Mononuclear cell (primary cell): ENCODE measurements around the gene CRIP1. TPM values are rescaled to one million over a fixed set of nuclear protein-coding genes. Genes with fewer than 3 reads are reported as not detected.
A peak's percentile ranks its signal among the peaks of the same experiment; 100 is the strongest.

Source experiments
- H3K27me3 ChIP-seq: 2 replicates; pipeline ENCODE4 v1.6.0; 2011; ENCODE audit warnings: low read length, control low read depth; ENCODE audit not compliant: insufficient read depth
- H3K4me1 ChIP-seq: 2 replicates; pipeline ENCODE4 v1.5.1; 2011; ENCODE audit warnings: mild to moderate bottlenecking, low read length, control low read depth; ENCODE audit not compliant: insufficient read depth
- H3K4me3 ChIP-seq: 2 replicates; pipeline ENCODE4 v1.5.1; 2011; ENCODE audit warnings: mild to moderate bottlenecking, low read length, moderate library complexity
- H3K9me3 ChIP-seq: 2 replicates; pipeline ENCODE4 v1.5.1; 2011; ENCODE audit warnings: low read depth, mild to moderate bottlenecking, control low read depth, low read length
- total RNA-seq: library from RNA; depleted of rRNA; stranded (reverse); fragments of >200 nt; gene quantifications from one replicate; pipeline ENCODE4 v1.2.3, GENCODE V29; 2012

The CRIP1 gene
- total RNA-seq, 1 donor: 88.2 TPM

DNA sequence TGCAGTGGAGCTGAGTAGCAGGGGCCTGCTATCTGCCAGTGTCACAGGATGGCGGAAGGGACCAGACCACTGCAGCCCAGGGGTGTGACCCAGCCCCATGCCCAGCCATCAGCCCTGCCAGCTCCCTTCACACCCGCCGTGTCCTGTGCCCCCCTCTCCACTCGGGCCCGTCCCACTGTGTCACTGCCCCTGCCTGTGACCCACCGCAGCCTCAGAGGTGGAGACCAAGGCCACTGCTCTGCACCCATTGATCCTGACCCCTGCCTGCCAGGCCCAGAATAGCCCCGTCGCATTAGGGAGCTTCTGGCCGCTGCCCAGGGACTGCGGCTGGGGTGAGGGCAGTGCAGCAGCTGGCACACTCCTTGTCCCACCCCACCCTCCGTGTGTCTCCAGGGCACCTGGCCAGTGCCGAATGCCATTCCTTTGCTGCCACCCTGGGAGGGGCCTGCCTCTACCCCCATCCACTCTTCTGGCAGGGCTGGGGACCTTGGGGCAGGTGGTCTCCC, 14.1 kb upstream of the CRIP1 start:
- no peaks in the 10 kb centered on the region for H3K9me3 ChIP-seq
- H3K4me3 ChIP-seq: no peak overlapping the region
- peaks cover 23% of the 10 kb centered on the region for H3K27me3 ChIP-seq
- H3K4me1 ChIP-seq: peaks cover 36% of the 10 kb centered on the region

DNA sequence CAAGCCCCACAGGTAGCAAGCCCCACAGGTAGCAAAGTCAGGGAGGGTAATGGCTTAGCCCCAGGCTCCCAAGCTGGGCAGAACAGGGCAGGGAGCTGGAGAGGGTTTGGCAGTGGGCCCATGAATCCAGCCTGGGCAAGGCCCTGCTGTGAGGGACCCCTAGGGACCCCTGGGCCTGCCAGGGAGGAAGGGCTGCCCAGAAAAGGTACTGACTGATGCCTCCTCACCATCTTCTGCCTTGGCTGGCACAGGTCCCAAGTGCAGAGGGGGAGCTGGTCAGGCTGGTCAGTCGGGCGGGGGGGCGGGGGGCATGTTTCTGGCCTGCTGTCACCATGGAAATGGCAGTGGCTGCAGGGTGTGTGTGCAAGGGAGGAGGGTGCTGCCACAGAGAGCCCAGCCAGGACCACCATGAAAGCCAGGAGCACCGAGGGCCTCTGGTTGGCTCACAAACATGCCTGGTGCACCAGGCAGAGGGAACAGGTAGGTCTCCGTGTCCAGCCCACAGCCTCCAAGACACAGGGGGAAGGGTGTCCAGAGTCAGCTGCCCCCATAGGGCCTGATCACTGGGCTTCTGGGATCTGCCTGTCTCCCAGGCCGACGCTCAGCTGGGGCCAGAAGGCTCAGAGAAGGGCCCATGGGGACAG, 13.5 kb upstream of the CRIP1 start:
- Histone ChIP-seq H3K9me3 (no peaks in the 10 kb centered on the region), H3K4me1 (peaks cover 36% of the 10 kb centered on the region), H3K27me3 (peaks cover 23% of the 10 kb centered on the region), H3K4me3 (no peak overlapping the region)

- Histone ChIP-seq H3K27me3 (peaks cover 23% of the 10 kb centered on the region), H3K4me3 (peak overlapping the region; percentile 32), H3K9me3 (no peaks in the 10 kb centered on the region), H3K4me1 (peaks cover 36% of the 10 kb centered on the region)
Observed at GRCh38 chr14:105473677-105474482, 12.8 kb upstream of the CRIP1 start.

DNA sequence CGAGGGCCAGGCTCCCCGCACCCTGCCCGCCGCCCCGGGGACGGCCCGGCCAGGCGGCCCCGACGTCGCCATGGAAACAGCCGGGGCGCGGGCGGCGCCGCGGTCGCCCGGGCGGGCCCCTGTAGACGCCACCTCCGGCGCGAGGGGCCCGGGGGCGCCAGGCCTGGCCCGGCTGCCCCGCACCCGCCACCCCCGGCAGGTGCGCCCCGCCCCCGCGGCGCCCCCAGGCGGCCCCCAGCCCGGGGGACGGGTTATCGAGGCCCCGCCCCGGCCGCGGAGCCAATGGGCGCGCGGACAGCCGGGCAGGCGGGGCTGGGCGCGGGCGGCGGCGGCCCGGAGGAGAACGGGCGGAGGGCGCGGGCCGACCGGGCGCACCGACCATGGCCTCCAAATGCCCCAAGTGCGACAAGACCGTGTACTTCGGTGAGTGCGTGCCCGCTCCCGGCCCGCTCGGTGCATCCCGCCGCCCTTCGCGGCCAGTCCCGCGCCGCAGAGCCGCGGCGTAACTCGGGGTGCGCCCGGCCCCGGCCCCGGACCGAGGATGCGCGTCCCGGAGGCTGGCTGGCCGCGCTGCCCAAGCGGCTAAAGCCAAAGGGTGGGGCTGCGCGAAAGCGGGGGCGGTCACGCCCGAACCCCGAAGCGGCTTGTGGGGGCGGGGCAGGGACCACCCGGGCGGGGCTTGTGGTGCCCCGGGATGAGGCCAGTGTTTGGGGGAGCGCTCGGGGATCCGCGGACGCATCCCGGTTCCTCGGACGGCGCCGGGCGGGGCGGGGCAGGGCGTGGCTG, 12.0 kb upstream of the CRIP1 start, which contains the start of gene CRIP2:
Gene CRIP2, plus strand, starts transcription at position 339 of the 786 bp plus-strand sequence. Its CDS starts 42 bp downstream, at position 381.
- Histone ChIP-seq H3K9me3 (no peaks in the 10 kb centered on the region), H3K4me3 (peak within 1 kb of the TSS; percentile 32), H3K27me3 (peaks cover 27% of the 10 kb centered on the region), H3K4me1 (peaks cover 36% of the 10 kb centered on the region)

DNA sequence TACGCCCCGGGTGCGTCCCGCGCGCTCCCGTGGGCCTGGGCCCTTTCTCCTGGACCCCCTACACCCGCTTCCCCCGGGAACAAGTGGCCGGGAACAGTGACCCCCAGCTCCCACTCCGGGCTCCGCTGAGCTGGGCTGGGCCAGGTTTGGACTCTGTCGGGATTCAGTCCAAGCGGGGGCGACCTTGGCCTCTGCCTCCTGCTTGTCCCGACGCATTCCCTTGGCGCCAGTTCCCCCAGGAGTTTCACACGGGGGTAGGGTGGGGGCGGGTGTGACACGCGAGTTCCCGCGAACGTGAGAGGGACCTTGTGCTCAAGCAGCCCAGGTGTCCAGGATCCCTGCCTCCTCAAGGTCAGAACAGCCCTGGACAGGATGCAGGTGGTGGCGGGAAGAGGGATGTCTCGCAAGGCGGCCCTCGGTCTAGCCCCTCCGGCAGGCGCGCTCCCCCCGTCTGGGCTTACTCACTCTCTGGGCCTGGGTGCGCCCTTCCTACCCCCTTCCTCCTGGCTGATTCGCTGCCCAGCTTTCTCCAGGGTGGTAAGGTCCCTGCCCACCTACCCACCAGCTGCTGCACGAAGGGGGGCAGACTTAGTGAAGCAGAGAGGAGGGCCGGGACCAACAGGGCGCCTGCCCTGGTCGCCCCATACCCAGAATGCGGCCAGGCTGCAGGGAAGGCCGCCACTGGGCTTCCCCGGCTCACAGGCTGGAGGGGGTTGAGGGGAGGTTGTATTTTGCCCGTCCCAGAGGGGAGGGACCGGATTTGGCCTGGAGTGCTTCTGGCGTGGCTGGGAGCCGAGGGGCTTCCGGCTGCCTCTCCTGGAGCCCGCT, 11.2 kb upstream of the CRIP1 start:
- Histone ChIP-seq H3K27me3 (peaks cover 30% of the 10 kb centered on the region), H3K4me1 (peaks cover 43% of the 10 kb centered on the region), H3K9me3 (no peaks in the 10 kb centered on the region), H3K4me3 (no peak overlapping the region)

- Histone ChIP-seq H3K4me3 (no peak overlapping the region), H3K9me3 (no peaks in the 10 kb centered on the region), H3K4me1 (peaks cover 51% of the 10 kb centered on the region), H3K27me3 (peaks cover 30% of the 10 kb centered on the region)
Observed at GRCh38 chr14:105476097-105476830, 10.4 kb upstream of the CRIP1 start.

GRCh38 chr14:105476831-105477659, 9.6 kb upstream of the CRIP1 start:
- H3K9me3 ChIP-seq: no peaks in the 10 kb centered on the region
- no peak overlapping the region for H3K4me3 ChIP-seq
- peaks cover 57% of the 10 kb centered on the region for H3K4me1 ChIP-seq
- H3K27me3 ChIP-seq: peaks cover 30% of the 10 kb centered on the region

DNA sequence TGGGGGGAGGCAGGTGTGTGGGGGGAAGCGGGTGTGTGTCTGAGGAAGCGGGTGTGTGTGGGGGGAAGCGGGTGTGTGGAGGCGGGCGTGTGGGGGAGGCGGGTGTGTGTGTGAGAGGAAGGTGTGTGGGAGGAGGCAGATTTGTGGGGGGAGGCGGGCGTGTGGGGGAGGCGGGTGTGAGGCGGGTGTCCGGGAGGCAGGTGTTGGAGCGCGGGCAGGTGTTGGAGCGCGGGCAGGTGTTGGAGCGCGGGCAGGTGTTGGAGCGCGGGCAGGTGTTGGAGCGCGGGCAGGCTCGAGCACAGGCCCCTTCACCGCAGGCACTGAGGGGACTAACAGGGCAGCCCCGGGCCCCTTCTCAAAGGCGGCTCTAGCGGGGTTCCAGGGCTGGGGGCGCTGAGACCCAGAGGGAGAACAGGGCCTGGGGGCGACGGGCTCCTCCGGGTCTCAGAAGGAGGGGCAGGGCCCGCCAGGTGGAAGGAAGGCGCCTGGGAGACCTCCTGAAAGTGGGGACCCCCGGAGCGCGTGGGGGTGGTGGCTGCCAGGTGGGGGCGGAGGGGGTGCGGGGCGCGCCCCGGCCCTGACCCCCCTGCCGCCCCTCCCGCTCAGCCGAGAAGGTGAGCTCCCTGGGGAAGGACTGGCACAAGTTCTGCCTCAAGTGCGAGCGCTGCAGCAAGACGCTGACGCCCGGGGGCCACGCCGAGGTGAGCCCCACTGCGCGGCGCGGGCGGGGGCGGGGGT, 8.9 kb upstream of the CRIP1 start:
- Histone ChIP-seq H3K4me1 (peaks cover 65% of the 10 kb centered on the region), H3K4me3 (no peak overlapping the region), H3K27me3 (peaks cover 29% of the 10 kb centered on the region), H3K9me3 (no peaks in the 10 kb centered on the region)

DNA sequence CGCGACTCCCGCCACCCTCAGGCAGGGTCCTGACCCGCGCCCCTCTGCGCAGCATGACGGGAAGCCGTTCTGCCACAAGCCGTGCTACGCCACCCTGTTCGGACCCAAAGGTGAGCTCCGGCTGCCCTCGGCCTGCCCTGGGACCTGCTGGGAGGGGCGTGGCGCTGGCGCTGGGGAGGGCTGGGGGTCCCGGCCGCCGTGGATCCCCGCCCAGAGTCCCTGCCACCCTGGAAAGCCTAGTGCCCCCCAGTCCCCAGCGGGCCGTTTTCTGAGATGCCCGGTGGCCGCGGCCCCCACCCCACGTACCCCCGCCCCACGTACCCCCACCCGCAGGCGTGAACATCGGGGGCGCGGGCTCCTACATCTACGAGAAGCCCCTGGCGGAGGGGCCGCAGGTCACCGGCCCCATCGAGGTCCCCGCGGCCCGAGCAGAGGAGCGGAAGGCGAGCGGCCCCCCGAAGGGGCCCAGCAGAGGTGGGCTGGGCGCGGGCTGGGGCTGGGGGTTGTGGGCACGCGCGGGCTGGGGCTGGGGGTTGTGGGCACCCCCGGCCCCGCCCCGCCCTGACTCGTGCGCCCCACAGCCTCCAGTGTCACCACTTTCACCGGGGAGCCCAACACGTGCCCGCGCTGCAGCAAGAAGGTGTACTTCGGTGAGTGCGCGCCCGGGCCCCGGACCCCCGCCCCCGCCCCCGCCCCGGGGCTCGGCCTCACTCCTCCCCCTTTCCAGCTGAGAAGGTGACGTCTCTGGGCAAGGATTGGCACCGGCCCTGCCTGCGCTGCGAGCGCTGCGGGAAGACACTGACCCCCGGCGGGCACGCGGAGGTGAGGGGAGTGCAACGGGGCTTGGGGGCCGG, 8.1 kb upstream of the CRIP1 start:
- H3K27me3 ChIP-seq: peaks cover 25% of the 10 kb centered on the region
- H3K4me3 ChIP-seq: no peak overlapping the region
- H3K9me3 ChIP-seq: no peaks in the 10 kb centered on the region
- H3K4me1 ChIP-seq: peaks cover 69% of the 10 kb centered on the region

DNA sequence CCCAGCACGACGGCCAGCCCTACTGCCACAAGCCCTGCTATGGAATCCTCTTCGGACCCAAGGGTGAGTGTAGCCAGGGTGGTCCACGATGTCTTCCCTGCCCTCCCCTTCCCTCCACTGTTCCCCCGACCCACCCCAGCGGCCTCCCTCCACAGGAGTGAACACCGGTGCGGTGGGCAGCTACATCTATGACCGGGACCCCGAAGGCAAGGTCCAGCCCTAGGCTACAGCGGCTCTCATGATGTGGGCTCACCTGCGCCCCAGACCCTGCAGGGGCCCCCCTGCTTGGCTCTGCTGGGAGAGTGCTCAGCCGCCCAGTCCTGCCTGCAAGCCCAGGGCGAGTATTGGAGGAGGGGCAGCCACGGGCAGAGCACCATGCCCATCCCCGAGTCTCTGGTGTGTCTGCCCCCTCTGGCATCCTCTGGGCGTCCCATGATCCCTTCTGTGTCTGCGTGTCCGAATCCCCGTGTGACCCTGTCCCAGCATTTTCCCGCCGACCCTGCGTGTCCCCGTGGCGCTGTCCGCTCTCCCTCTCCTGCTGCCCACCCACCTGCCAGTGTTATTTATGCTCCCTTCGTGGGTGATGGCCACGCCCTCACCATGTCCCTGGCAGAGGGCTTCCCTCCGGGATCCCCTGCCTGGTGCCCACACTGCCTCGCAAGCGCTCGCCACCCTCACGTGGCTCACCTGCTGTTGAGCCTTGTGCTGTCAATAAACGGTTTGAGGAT, 7.1 kb upstream of the CRIP1 start:
- peaks cover 75% of the 10 kb centered on the region for H3K4me1 ChIP-seq
- no peak overlapping the region for H3K4me3 ChIP-seq
- H3K27me3 ChIP-seq: peaks cover 23% of the 10 kb centered on the region

DNA sequence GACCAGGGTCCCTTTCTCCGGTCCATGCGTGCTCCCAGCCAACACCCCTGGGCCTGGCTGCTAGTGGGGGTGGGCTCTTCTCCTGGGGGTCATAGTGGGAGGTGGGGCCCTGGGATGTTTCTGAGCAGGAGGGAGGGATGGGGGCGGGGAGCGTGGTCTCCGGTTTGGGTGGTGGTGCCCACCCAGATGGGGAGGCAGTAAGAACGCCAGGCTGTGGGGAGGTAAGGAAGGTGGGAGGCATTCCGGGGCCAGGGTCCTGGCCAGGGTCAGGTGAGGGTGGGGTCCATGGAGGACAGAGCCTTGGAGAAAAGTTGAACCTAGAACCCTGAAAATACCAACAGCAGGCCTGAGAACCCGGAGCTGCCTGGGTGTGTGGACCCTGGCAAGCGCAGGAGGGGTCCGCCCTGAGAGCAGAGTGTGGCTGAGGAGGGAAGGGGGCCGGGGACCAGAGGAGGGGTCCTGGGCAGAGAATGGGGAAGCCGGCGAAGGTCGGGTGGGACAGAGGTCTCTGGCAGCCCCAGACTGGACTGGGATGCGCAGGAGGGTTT, 6.4 kb upstream of the CRIP1 start:
- Histone ChIP-seq H3K4me3 (no peak overlapping the region), H3K4me1 (peaks cover 76% of the 10 kb centered on the region), H3K9me3 (no peaks in the 10 kb centered on the region), H3K27me3 (peaks cover 19% of the 10 kb centered on the region)

More for the DNA sequence above, 7.1 kb upstream of the CRIP1 start:
- no peaks in the 10 kb centered on the region for H3K9me3 ChIP-seq
